Neutrophil (primary cell): ENCODE results near the gene TAX1BP1.

ENCODE experiments used
- H3K27ac ChIP-seq: fragments of 200-600 bp; sonication (generic); 2 replicates; pipeline ENCODE4 v1.5.1; 2016; ENCODE audit warnings: mild to moderate bottlenecking, moderate library complexity
- H3K27me3 ChIP-seq: fragments of 200-600 bp; sonication (generic); 2 replicates; pipeline ENCODE4 v1.6.0; 2016; ENCODE audit warnings: mild to moderate bottlenecking
- H3K36me3 ChIP-seq: fragments of 200-600 bp; sonication (generic); 2 replicates; pipeline ENCODE4 v1.5.1; 2017
- H3K4me1 ChIP-seq, 2 experiments: fragments of 200-600 bp in 1 of 2; sonication (generic) in 1 of 2; 1 replicate in 1 of 2; 2 replicates in 1 of 2; pipeline versions ENCODE4 v1.5.1 to v1.6.1; 2013 to 2016; ENCODE audit warnings: low read depth in 1 of 2, low read length in 1 of 2, mild to moderate bottlenecking in 1 of 2, moderate library complexity in 1 of 2; ENCODE audit not compliant: control insufficient read depth in 1 of 2, insufficient read depth in 1 of 2
- H3K4me3 ChIP-seq, 2 experiments: fragments of 200-600 bp in 1 of 2; sonication (generic) in 1 of 2; 1 replicate in 1 of 2; 2 replicates in 1 of 2; pipeline ENCODE4 v1.5.1; 2013 to 2016; ENCODE audit warnings: low read depth in 1 of 2, low read length in 1 of 2, mild to moderate bottlenecking in 1 of 2, moderate library complexity in 1 of 2
- H3K9me3 ChIP-seq: fragments of 200-600 bp; sonication (generic); 2 replicates; pipeline ENCODE4 v1.5.1; 2016
- CTCF ChIP-seq: fragments of 200-600 bp; sonication (generic); IDR thresholded peaks from 2 replicates; pipeline ENCODE4 v1.5.1; 2016; ENCODE audit warnings: antibody characterized with exemption

The TAX1BP1 gene

GRCh38 chr7:27840760-27841364, 100.9 kb downstream of the TAX1BP1 start:
- no peak for TF ChIP-seq CTCF
- Histone ChIP-seq H3K4me3 (no peak overlapping the region), H3K4me1 (no peaks in the 10 kb centered on the region), H3K9me3 (no peaks in the 10 kb centered on the region), H3K27me3 (no peaks in the 10 kb centered on the region), H3K36me3 (peaks cover 42% of the 10 kb centered on the region), H3K27ac (no peak overlapping the region)

- Histone ChIP-seq H3K9me3 (no peaks in the 10 kb centered on the region), H3K36me3 (peaks cover 32% of the 10 kb centered on the region), H3K4me3 (no peak overlapping the region), H3K27ac (no peak overlapping the region), H3K27me3 (no peaks in the 10 kb centered on the region), H3K4me1 (no peaks in the 10 kb centered on the region)
- TF ChIP-seq CTCF: no peak
Measured at GRCh38 chr7:27842094-27842692, 102.2 kb downstream of the TAX1BP1 start.

- H3K4me3 ChIP-seq: no peak overlapping the region
- no peak for TF ChIP-seq CTCF
- no peaks in the 10 kb centered on the region for H3K27me3 ChIP-seq
- H3K9me3 ChIP-seq: no peaks in the 10 kb centered on the region
- H3K36me3 ChIP-seq: peaks cover 29% of the 10 kb centered on the region
- H3K27ac ChIP-seq: no peak overlapping the region
- H3K4me1 ChIP-seq: no peaks in the 10 kb centered on the region
Measured at GRCh38 chr7:27842851-27843250, 102.9 kb downstream of the TAX1BP1 start.

- Histone ChIP-seq H3K4me1 (no peaks in the 10 kb centered on the region), H3K9me3 (no peaks in the 10 kb centered on the region), H3K27me3 (no peaks in the 10 kb centered on the region), H3K36me3 (peaks cover 22% of the 10 kb centered on the region), H3K4me3 (no peak overlapping the region), H3K27ac (no peak overlapping the region)
- TF ChIP-seq CTCF: no peak
Measured at GRCh38 chr7:27843584-27844305, 103.8 kb downstream of the TAX1BP1 start.

GRCh38 chr7:27846388-27846787, 106.4 kb downstream of the TAX1BP1 start:
- H3K36me3 ChIP-seq: no peaks in the 10 kb centered on the region
- H3K27ac ChIP-seq: no peak overlapping the region
- H3K4me1 ChIP-seq: no peaks in the 10 kb centered on the region
- no peaks in the 10 kb centered on the region for H3K27me3 ChIP-seq
- no peak for TF ChIP-seq CTCF
- H3K9me3 ChIP-seq: no peaks in the 10 kb centered on the region
- H3K4me3 ChIP-seq: no peak overlapping the region
